Thyroid gland (tissue), 4 donors: Measurements from ENCODE around the gene DAB1.

Source experiments
- POLR2A ChIP-seq, 2 donors: fragments of 450-650 bp; IDR thresholded peaks; one replicate each; pipeline ENCODE4 v1.6.1; 2017; ENCODE audit warnings: antibody characterized with exemption in 2 of 2, mild to moderate bottlenecking in 2 of 2, moderate library complexity in 1 of 2
- TF ChIP-seq, protein P1 (sequence below), 6 experiments: fragments of 200-600 bp in 3 of 6; fragments of 450-650 bp in 3 of 6; sonication (generic) in 3 of 6; IDR thresholded peaks; one replicate each; pipeline ENCODE4 v1.5.1; 2016 to 2019; ENCODE audit warnings: antibody characterized with exemption in 6 of 6, mild to moderate bottlenecking in 2 of 6, inconsistent platforms in 1 of 6, moderate library complexity in 1 of 6

DNA sequence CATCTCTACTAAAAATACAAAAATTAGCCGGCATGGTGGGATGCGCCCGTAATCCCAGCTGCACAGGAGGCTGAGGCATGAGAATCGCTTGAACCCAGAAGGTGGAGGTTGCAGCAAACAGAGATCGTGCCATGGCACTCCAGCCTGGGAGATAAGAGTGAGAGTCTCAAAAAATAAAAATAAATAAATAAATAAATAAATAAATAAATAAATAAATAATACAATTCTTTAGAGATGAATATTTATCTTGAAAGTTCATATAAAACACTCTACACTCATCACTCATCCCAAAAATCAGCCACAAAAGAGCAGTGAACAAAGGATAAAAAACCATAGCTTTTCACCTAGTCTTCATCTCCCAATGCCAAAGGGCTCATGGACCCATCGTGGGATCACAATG, 295.9 kb downstream of the DAB1 start:
- TF ChIP-seq, protein P1, sequence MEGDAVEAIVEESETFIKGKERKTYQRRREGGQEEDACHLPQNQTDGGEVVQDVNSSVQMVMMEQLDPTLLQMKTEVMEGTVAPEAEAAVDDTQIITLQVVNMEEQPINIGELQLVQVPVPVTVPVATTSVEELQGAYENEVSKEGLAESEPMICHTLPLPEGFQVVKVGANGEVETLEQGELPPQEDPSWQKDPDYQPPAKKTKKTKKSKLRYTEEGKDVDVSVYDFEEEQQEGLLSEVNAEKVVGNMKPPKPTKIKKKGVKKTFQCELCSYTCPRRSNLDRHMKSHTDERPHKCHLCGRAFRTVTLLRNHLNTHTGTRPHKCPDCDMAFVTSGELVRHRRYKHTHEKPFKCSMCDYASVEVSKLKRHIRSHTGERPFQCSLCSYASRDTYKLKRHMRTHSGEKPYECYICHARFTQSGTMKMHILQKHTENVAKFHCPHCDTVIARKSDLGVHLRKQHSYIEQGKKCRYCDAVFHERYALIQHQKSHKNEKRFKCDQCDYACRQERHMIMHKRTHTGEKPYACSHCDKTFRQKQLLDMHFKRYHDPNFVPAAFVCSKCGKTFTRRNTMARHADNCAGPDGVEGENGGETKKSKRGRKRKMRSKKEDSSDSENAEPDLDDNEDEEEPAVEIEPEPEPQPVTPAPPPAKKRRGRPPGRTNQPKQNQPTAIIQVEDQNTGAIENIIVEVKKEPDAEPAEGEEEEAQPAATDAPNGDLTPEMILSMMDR (IDR thresholded peaks at IDR 0.05), result no peak
- no peak for TF ChIP-seq POLR2A (IDR thresholded peaks at IDR 0.05)
